Keratinocyte (primary cell): ENCODE data around the gene GMEB2. TPM values are rescaled to one million over a fixed set of nuclear protein-coding genes. Genes with fewer than 3 reads are reported as not detected.
"Not testable (repeated sequence)": the region's sequence is repeated elsewhere in the genome, so short reads cannot be mapped to it uniquely, and the experiment has no call there.

Experiments
- DNase-seq: peaks from one replicate; pipeline ENCODE4 v3.0.0-alpha.2; 2011; ENCODE audit warnings: low read depth, missing footprints, low spot score
- FAIRE-seq: peaks from 2 replicates; lab custom pipeline; 2011; peaks lifted over from hg19 to GRCh38; lab: Jason Lieb, UNC
- H2AFZ ChIP-seq: 2 replicates; pipeline ENCODE4 v1.6.0; 2012; ENCODE audit warnings: low read length, control low read depth, inconsistent platforms; ENCODE audit not compliant: control insufficient read depth
- H3K27ac ChIP-seq: 2 replicates; pipeline ENCODE4 v1.5.1; 2011; ENCODE audit warnings: low read length; ENCODE audit not compliant: control insufficient read depth, insufficient read depth
- H3K27me3 ChIP-seq: 3 replicates; pipeline ENCODE4 v1.6.0; 2011; ENCODE audit warnings: low read length; ENCODE audit not compliant: control insufficient read depth, insufficient read depth; ENCODE audit errors: extremely low read depth
- H3K36me3 ChIP-seq, 2 experiments: 2 replicates in 1 of 2; 3 replicates in 1 of 2; pipeline ENCODE4 v1.5.1; 2011; ENCODE audit warnings: low read length in 2 of 2, mild to moderate bottlenecking in 1 of 2; ENCODE audit not compliant: control insufficient read depth in 2 of 2, insufficient read depth in 2 of 2; ENCODE audit errors: extremely low read depth in 1 of 2
- H3K4me1 ChIP-seq: 3 replicates; pipeline ENCODE4 v1.5.1; 2011; ENCODE audit warnings: low read length; ENCODE audit not compliant: control insufficient read depth, insufficient read depth; ENCODE audit errors: extremely low read depth
- H3K4me2 ChIP-seq: 3 replicates; pipeline ENCODE4 v1.6.0; 2011; ENCODE audit warnings: low read depth, low read length; ENCODE audit not compliant: control insufficient read depth, insufficient read depth; ENCODE audit errors: extremely low read depth
- H3K4me3 ChIP-seq, 3 experiments: fragments of 200-600 bp in 1 of 3; sonication (generic) in 1 of 3; 2 replicates in 2 of 3; 3 replicates in 1 of 3; pipeline ENCODE4 v1.5.1; 2011 to 2016; ENCODE audit warnings: low read length in 3 of 3, mild to moderate bottlenecking in 3 of 3, control low read depth in 2 of 3, inconsistent platforms in 1 of 3, low read depth in 1 of 3, mixed read lengths in 1 of 3, mixed run types in 1 of 3, moderate library complexity in 1 of 3; ENCODE audit not compliant: control insufficient read depth in 2 of 3, insufficient read depth in 2 of 3; ENCODE audit errors: extremely low read depth in 1 of 3
- H3K79me2 ChIP-seq: 2 replicates; pipeline ENCODE4 v1.6.0; 2012; ENCODE audit warnings: low read length; ENCODE audit not compliant: control insufficient read depth, insufficient read depth
- H3K9ac ChIP-seq: 3 replicates; pipeline ENCODE4 v1.6.0; 2011; ENCODE audit warnings: low read length; ENCODE audit not compliant: control insufficient read depth, insufficient read depth; ENCODE audit errors: extremely low read depth
- H3K9me1 ChIP-seq: 3 replicates; pipeline ENCODE4 v1.6.0; 2011; ENCODE audit warnings: low read length; ENCODE audit not compliant: control insufficient read depth, insufficient read depth; ENCODE audit errors: extremely low read depth
- H3K9me3 ChIP-seq: 2 replicates; pipeline ENCODE4 v1.5.1; 2012; ENCODE audit warnings: low read depth, low read length; ENCODE audit not compliant: control insufficient read depth
- H4K20me1 ChIP-seq: 3 replicates; pipeline ENCODE4 v1.6.0; 2011; ENCODE audit warnings: low read length; ENCODE audit not compliant: control insufficient read depth, insufficient read depth; ENCODE audit errors: extremely low read depth
- EZH2 ChIP-seq: IDR thresholded peaks from one replicate; pipeline ENCODE4 v1.6.1; 2012; ENCODE audit warnings: inconsistent platforms, mild to moderate bottlenecking, low read length, moderate library complexity
- dilution Hi-C: fragments of 300-500 bp; cut with MboI; formaldehyde crosslinking; loops from one replicate; pipeline ENCODE4 v1.7.0; 2020; ENCODE audit warnings: low sequenced_read_pairs; ENCODE audit not compliant: extremely low pct_ligation_motif_present
- polyA plus RNA-seq, 5 experiments: library from polyadenylated mRNA; depleted of rRNA in 3 of 5; stranded (reverse) in 3 of 5; stranded (forward) in 1 of 5; unstranded in 1 of 5; fragments of >200 nt; gene quantifications; 1 replicate in 1 of 5; 2 replicates in 3 of 5; 3 replicates in 1 of 5; pipeline versions ENCODE4 v1.2.1 to v1.2.3, GENCODE V29; 2011 to 2012; ENCODE audit warnings: missing spikeins in 2 of 5, low read depth in 1 of 5, low replicate concordance in 1 of 5
- TF ChIP-seq, protein P1 (sequence below), 3 experiments: IDR thresholded peaks in 1 of 3; conservative IDR thresholded peaks in 1 of 3; optimal IDR thresholded peaks in 1 of 3; 2 replicates in 2 of 3; 3 replicates in 1 of 3; pipeline versions ENCODE3 to v1.5.1; 2011; ENCODE audit warnings: low read length in 3 of 3, mild to moderate bottlenecking in 3 of 3, moderate library complexity in 2 of 3, control low read depth in 1 of 3, inconsistent platforms in 1 of 3; ENCODE audit not compliant: insufficient read depth in 2 of 3; ENCODE audit errors: extremely low read depth in 1 of 3

GMEB2 gene
- polyA plus RNA-seq, 1 donor (not counting 4 experiments of a cell fraction or from before 2014, with no cell fraction given) = 5.1 TPM

DNA sequence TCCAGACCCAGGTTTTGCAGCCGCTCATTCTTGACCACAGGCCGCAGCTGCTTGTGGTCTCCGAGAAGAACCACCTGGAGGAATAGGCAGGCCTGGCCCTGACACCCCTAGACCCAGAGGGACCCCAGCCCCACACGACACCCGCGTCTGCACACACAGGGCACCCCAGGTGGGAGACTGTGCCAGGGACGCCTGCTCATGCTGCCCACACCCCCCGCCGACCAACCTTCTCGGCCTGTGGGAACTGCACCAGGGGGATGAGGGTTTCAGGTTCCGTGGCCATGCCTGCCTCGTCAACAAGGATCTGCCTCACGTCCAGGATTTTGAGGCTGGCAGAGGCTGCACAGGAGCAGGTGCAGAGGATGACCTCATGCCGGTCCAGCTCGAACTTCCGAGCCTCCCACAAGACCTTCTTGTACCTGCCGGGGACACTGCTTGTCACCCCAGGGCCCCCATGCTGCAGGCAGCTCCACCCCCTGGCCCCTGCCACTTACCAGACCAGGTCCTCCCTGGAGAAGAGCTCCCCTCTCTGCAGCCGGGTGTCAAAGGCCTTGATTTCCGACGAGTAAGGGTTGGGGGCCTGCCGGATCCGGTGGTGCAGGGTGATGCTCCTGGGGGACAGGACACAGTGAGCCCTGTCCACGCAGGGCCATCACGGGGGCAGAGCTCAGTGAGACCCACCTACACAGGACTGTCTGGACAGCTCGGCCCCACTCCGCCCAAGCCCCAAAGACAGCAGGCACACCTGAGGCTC, 65.9 kb downstream of the GMEB2 start:
- Histone ChIP-seq H3K9me3 (no peaks in the 10 kb centered on the region), H3K4me2 (no peak overlapping the region), H3K9me1 (no peaks in the 10 kb centered on the region), H4K20me1 (peaks cover 4% of the 10 kb centered on the region), H3K9ac (no peak overlapping the region), H3K79me2 (peaks cover 8% of the 10 kb centered on the region), H3K4me1 (no peaks in the 10 kb centered on the region), H3K36me3 (peaks cover 28 to 39% of the 10 kb centered on the region in 2 experiments), H2AFZ (no peak overlapping the region), H3K27ac (no peak overlapping the region), H3K27me3 (no peaks in the 10 kb centered on the region), H3K4me3 (no peak overlapping the region)
- dilution Hi-C loops = no loop called here
- DNase-seq (no peak), FAIRE-seq (no peak)
- no peak for TF ChIP-seq EZH2
- TF ChIP-seq, protein P1, sequence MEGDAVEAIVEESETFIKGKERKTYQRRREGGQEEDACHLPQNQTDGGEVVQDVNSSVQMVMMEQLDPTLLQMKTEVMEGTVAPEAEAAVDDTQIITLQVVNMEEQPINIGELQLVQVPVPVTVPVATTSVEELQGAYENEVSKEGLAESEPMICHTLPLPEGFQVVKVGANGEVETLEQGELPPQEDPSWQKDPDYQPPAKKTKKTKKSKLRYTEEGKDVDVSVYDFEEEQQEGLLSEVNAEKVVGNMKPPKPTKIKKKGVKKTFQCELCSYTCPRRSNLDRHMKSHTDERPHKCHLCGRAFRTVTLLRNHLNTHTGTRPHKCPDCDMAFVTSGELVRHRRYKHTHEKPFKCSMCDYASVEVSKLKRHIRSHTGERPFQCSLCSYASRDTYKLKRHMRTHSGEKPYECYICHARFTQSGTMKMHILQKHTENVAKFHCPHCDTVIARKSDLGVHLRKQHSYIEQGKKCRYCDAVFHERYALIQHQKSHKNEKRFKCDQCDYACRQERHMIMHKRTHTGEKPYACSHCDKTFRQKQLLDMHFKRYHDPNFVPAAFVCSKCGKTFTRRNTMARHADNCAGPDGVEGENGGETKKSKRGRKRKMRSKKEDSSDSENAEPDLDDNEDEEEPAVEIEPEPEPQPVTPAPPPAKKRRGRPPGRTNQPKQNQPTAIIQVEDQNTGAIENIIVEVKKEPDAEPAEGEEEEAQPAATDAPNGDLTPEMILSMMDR (optimal IDR thresholded peaks at IDR 0.05 in 1 of 3, IDR thresholded peaks at IDR 0.05 in 1 of 3, conservative IDR thresholded peaks at IDR 0.05 in 1 of 3; ENCODE audit: extremely low read depth in 1 of 3, insufficient read depth in 2 of 3, low read length in 3 of 3) = no peak

DNA sequence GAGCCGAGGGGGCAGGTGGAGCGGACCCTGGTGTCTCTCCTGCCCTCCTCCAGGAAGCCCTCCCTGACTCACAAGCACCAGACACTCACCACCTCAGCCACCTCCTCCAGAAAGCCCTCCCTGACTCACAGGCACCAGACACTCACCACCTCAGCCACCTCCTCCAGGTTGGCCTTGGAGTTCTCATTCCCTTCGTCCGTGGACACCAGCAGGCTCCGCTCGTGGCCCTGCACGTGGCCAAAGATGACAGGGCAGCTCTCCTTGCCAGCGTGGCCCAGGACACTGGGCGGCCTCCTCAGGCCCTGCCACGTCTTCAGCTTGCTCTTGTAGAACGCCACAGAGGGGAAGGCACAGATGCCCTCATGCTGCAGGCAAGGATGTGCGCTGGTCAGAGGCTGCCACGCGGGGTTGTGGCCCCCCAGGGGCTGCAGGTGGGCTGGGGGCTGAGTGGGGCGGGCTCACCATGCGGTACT, 66.5 kb downstream of the GMEB2 start:
- dilution Hi-C loops = no loop called here

DNA sequence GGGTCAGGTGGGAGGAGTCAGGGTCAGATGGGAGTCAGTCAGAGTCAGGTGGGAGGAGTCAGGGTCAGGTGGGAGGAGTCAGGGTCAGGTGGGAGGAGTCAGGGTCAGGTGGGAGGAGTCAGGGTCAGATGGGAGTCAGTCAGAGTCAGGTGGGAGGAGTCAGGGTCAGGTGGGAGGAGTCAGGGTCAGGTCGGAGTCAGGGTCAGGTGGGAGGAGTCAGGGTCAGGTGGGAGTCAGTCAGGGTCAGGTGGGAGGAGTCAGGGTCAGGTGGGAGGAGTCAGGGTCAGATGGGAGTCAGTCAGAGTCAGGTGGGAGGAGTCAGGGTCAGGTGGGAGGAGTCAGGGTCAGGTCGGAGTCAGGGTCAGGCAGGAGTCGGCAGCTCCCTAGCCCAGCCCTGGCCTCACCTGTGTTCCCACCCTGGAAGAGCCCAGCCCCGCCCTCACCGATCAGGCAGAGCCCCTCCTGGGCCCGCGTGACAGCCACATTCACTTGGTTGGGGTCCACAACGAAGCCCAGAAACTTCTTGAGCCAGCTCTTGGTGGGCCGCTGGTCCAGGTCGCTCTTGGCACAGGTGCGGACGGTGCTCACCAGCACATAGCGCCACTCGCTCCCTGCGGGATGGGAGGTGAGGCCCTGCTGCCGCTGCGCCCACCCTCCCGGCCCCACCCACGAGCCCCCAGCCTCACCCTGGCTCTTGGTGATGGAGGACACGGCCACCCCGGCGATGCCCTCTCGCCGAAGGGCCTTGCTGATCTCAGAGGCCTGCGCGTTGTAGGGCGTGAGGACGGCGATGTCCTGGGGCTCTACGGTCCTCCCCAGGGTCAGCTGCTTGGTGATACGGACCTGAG, 67.2 kb downstream of the GMEB2 start:
- dilution Hi-C loops, H3K79me2 ChIP-seq, H2AFZ ChIP-seq, H3K4me2 ChIP-seq, DNase-seq, H3K9ac ChIP-seq, H3K27ac ChIP-seq, FAIRE-seq, H3K4me1 ChIP-seq, H3K4me3 ChIP-seq, H3K9me1 ChIP-seq, H3K9me3 ChIP-seq, H4K20me1 ChIP-seq, H3K27me3 ChIP-seq: not testable (repeated sequence)
- H3K36me3 ChIP-seq = peaks cover 28 to 35% of the 10 kb centered on the region in 2 experiments

More for the DNA sequence above, 66.5 kb downstream of the GMEB2 start:
- TF ChIP-seq, protein P1 (optimal IDR thresholded peaks at IDR 0.05 in 1 of 3, IDR thresholded peaks at IDR 0.05 in 1 of 3, conservative IDR thresholded peaks at IDR 0.05 in 1 of 3; ENCODE audit: extremely low read depth in 1 of 3, insufficient read depth in 2 of 3, low read length in 3 of 3) = no peak
- TF ChIP-seq EZH2 = no peak
- Histone ChIP-seq H3K9me3 (no peaks in the 10 kb centered on the region), H3K4me3 (no peak overlapping the region), H3K9ac (no peak overlapping the region), H3K27me3 (no peaks in the 10 kb centered on the region), H3K9me1 (no peaks in the 10 kb centered on the region), H3K4me1 (no peaks in the 10 kb centered on the region), H3K4me2 (no peak overlapping the region), H4K20me1 (peaks cover 4% of the 10 kb centered on the region), H3K79me2 (peaks cover 6% of the 10 kb centered on the region), H2AFZ (no peak overlapping the region), H3K36me3 (peaks cover 28 to 40% of the 10 kb centered on the region in 2 experiments), H3K27ac (no peak overlapping the region)
- FAIRE-seq = no peak
- no peak for DNase-seq
